SHP77 treated with DMSO at 0.1 percent for 48 hours (cell line): Measurements from ENCODE around the gene MALRD1.
A peak's percentile ranks its signal among the peaks of the same experiment; 100 is the strongest.

Experiments used
- DNase-seq: peaks from one replicate; lab custom pipeline; 2025; lab: John Stamatoyannopoulos, UW

MALRD1 gene

DNA sequence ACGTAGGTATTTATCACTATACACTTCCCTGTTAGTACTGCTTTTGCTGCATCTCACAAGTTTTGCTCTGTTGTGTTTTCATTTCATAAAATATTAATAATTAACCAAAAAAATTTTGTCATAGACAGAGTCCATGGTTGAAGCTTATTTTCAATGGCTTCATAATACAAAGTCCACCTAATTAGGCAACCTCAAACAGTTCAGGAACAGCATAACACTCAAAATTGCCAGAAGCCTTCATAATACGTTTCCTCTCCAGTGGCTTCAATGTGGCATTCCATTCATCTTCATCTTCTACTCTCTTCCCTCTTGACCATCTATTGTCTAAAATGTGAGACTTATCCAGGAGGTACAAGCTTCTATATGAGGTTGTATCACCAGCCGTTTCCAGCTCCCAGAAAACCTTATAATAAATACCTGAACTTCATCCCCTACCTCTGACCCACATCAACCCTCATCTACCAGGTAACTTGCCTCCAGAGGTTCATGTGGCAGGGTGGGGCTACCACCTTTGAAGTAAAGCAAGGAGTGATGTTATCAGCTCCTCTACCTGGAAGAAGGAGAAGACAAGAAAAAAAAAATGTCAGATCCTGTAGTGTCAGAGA is 337.3 kb downstream of the MALRD1 start:
- no peak for DNase-seq

DNA sequence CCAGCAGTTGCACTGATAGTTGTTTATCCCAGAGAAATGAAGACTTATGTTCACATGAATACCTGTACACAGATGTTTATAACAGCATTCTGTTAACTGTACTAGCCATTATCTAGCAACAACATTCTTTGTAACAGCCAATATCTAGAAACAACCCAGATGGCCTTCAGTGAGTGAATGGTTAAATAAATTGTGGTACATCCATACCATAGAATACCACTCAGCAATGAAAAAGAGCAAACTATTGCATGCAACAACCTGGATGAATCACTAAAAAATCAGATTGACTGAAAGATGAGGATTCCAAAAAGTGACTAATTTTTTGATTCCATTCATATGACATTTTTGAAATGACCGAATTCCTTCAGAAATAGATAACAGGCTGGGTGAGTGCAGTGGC is 360.3 kb downstream of the MALRD1 start:
- DNase-seq: no peak

DNA sequence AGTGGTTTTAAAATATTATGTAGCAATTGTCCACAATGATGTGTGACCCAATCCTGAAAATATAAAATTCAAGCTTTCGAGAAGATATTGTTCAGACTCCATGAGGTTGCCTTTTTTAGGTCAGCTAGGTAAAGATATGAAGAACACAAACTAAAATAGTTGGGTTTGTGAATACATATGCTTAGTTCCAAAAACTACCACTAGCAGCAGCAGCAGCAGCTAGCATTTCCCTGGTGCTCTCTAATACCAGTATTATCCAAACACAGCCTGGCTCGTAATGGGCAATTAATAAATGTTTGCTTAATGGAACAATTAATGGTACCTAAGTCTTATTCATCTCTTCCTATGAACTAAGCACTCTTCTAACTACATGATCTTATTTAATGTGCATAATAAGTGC is 362.5 kb downstream of the MALRD1 start:
- DNase-seq: no peak

DNA sequence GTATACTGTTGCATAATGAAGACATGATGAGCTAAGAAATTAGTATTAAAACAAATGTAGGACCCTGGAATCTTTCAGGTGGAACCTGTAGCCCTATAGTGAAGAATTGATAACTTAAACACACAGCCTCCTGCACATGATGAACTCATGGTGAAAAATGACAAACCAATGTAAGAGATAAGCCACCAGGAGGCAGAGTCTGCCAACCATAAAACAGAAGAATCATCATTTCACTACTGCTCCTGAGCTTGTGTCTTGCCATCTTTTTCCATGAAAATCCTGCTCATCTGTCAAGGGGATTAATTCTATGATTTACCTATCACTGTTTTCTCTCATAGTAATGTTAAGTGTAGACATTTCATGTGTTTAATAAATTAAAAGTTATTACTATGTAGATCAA is 363.9 kb downstream of the MALRD1 start:
- peak; percentile 8 for DNase-seq

DNA sequence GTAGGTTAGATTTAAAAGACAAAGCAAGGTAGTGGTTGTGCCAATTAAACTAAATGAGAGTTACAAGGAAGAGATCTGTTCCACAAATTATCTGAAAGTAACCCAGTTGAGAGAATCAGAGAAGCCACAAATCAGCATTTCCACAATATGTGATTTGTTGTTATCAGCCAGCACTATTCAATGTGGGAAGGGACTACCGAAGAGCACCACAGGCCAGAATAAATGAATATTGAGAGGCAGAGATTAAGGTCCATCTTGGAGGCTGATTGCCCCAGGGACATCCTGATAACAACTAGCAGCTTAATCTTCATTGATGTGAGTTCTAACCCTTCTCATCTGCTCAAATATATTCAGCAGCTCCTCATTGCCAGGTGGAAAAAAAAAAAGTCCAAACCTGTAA is 367.6 kb downstream of the MALRD1 start:
- DNase-seq: no peak

DNA sequence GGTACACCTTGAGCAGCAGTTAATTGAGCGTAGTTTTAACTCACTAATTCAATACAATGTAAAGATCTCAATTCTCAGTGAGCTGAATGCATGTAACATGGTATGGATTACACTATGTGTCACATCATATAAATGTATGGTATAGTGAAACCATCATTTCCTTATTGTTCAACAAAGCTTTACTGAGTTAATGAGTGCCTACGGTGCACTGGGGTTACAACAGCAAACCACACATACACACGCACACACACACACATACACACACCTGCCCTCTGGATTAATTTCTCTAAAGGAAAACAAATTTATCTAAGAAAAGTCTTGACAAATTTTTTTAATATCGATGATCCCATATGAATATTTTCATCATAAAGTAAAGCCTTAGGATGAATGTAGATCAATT is 369.1 kb downstream of the MALRD1 start:
- DNase-seq: no peak

DNA sequence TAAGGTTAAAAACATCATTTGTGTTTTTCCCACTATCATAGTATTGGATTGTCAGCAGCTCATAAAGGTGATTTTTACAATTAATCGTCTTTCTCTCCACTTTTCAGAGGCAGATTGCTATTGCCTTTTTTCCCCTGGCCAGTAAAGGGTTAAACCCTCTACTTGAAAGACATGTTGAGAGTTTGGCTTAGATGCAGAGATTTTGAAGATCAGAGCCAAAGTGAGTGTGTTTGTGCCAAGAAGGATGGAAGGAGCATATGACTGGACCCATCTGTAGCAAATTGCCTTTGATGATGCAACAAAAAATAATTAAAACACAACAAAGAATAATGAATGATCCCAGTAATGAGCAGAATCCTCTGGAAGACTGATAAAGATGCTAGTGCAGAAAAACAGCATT is 373.1 kb downstream of the MALRD1 start:
- no peak for DNase-seq

DNA sequence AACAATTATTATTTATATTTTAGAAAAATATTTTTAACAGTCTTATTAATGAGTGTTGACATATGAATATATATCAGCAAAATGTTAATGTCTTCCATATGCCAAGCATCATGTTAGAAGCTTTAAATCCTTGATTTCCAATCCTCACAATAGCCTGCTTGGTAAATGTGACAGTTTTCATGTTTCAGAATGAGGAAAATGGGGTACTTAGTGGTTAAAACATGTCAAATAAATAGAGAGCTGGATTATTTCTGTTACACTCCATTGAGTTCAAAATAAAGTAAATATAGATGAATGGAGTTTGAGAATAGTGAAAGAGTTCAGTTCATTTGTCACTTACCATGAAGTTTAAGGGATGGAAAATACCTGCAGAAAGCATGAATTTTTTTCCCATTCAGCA is 377.4 kb downstream of the MALRD1 start:
- DNase-seq: no peak

DNA sequence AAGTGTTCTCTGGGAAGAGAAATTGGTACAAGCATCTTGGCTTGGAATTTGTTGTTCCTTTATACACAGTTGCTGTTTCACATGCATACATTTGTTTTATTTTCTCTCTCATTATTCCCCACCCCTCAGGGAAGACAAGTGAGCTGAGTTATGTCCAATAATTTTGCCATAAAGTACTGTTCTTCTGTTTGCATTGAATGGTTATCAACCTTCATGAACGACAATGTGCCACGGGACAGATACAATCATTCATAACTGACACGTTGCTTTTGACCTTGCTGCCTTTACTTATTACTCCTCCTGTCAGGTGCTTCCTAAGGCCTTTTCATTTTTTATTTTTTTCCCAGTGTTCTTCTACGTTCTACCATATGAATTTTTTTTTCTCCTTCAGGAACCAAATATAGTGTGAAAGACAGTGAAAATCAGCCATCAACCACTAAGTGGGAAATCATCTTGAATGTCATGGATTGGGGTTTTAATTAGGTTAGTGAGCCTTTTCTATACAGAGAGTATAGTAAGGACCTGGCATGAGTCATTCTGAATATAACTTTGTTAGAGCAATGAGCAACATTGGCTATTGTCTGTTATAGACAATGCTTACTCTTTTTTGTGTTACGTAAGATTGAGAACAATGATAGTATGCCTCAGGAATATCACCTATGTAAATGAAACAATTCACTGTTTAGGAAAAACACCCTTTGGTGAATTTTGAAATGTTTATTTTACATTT is 383.2 kb downstream of the MALRD1 start:
- no peak for DNase-seq

DNA sequence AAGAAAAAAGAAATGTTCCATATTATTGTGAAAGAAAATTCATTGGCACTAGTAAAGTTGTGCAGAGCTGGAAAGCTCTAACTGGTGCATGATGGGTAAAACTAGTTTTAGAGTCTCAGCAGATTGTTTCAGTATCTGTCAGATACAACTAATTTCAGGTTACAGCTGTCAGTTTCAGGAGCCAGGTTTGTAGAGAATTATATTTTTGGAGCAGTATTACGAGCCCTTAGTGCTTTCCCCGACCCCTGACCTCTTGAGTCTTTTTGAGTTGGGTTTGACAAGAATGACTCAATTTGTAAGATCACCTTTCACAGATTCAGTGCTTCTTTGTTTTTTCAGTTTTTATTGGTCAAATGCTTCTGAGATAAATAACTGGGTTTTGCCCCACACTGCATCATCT is 401.3 kb downstream of the MALRD1 start:
- DNase-seq: no peak

DNA sequence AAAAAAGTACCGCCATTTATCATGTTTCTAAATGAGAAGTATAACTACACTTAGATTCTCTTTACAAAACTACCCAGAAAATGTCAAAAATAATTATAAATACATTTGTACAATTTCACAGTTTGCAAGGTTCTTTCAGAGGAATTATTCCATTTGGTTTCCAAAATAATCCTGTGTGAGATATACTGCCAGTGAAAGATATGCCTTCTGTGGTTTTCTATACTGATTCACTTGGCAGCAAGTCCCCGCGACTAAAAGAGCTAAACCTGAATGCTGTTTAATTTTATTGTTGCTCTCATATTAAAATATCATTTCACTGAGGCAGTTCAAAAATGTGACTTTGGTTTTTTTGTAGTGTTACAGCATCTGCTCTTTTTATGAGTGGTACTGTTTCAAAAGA is 402.8 kb downstream of the MALRD1 start:
- DNase-seq: no peak

DNA sequence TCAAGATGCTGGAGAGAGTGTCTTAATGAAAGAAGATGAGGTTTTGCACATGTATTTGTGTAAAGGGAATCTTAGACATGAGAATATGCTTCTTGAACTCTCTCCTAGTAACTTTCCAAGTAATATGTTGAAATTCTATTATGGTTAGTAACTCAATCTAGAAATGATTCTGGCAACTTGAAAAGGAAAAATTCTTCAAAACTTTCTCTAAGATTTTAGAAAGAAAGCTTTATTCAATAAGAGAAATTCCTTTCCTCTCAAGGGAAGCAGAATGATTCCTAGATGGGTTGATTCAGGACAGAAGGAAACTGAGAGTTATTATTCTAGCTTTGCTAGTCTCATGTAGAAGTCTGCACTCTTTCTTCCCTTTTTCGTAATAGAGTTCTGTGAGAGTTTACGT is 403.3 kb downstream of the MALRD1 start:
- DNase-seq: no peak

DNA sequence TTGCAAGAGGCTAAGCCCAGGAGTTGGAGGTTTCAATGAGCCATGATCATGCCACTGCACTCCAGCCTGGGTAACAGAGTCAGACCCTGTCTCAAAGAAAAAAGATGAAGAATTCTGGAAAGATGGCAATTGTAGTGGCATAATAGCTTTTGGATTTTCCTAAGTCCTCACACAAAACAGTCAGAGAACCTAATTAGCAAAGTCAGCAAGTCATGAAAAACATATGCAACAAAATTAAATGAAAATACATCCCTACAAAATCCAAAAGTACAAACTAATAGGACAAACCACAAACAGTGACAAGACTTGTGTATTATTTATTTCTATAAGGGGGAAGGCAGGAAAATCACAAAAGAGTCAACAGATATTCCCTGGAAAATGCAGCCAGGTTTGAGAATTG is 405.4 kb downstream of the MALRD1 start:
- no peak for DNase-seq

DNA sequence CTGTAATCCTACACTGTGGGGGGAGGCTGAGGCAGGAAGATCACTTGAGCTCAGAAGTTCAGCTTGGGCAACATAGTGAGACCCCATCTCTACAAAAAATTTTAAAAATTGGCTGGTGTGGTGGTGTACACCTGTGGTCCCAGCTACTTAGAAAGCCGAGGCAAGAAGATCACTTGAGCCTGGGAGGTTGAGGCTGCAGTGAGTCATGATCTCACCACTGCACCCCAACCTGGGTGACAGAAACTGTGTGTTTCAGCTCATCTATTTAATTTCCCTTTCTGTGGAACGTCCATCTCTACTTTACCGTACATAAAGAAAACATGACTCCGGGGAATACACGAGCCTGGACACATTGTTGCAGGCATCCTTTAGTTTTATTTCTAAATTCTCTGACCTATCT is 413.0 kb downstream of the MALRD1 start:
- DNase-seq: no peak

DNA sequence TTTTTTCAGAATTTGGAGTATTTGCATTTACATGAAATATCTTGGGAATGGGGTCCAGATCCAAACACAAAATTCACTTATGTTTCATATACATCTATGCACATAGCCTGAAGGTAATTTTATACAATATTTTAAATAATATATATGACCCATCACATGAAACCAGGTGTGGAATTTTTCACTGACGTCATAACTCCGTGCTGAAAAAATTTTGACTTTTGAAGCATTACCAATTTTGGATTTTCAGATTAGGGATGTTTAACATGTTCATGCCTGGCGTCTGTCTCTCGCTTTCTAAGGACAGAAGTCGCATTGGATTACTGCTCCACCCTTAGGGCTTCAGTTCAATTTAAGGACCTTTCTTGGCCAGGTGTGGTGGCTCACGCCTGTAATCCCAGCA is 418.1 kb downstream of the MALRD1 start:
- DNase-seq: no peak

DNA sequence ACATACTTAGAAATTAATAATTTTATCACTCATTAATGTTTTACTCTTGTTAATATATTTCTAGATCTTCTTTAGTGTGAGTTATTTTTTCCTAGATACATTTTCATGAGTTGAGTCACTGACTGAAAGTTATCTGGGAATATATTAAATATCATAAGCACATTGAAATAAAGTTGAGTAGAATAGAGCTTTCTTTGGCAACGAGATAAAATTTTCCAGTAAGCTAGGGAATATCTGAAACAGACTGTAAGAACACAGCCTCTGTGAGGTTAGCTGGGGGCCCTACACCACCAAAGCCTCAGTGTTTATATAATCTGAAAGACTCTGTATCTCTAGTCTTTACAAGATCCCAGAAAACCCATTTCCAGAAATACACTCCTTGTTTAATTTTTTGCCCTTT is 419.8 kb downstream of the MALRD1 start:
- DNase-seq: no peak

DNA sequence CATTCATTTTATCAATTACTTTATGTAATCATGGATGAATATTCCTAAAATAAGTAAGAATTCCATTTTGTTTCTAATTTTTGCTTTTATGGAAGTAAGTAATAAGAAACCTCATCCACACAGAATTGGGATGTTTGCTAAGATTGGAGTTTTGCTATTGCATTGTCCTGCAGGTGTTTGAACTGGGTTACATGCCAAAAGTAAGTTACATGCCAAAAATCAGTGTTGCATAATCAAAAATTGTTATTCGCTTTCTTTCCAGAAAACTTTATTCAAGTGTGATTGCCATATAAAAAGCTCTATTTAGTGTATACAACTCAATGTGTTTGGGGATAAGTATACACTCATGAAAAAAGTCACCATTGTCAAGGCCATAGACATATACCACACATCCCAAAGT is 420.9 kb downstream of the MALRD1 start:
- DNase-seq: no peak

DNA sequence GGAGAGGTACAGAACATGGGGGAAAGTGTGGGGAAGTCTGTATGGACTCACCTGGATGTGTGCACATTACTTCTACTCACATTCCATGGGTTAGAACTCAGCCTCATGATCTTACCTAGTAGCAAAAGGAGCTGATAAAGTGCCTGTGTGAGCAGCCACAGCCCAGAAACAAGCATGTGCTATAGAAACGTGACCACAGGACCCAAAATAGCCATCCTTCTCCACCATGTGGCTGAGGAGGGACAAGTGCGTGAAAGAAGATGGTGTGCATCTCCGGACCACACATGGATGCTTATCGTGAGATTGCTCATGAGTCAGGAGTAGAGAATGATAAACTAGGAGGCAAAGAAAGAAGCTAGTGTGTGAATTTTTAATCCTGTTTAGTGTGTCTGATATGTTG is 431.3 kb downstream of the MALRD1 start:
- no peak for DNase-seq

DNA sequence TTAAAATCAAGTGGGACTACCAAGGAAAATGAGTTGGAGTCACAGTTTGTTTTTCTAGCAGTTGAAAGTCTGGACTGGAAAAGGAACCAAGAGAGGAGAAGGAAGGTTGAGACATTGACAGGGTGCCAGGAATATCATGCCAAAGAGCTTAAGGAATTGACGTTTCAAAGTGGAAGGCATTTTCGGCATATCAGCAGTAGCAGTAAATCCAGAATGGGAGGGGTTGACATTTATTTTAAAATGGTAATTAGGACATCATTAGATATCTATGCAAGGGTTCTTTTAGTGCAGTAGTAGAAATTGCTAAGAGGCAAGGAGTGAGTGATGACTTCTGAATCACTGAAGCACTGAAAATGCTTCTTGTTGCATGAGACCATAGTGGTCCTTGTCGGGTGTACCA is 431.8 kb downstream of the MALRD1 start:
- DNase-seq: no peak

DNA sequence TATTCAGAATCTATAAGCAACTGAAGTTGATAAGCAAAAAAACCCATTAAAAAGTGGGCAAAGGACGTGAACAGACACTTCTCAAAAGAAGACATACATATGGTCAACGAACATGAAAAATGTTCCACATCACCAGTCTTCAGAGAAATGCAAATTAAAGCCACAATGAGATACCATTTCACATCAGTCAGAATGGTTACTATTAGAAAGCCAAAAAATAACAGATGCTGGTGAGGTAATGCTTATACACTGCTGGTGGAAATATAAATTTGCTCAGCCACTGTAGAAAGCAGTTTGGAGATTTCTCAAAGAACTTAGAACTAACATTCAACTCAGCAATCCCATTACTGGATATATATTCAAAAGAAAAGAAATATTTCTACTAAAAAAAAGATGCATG is 434.8 kb downstream of the MALRD1 start:
- DNase-seq: no peak

DNA sequence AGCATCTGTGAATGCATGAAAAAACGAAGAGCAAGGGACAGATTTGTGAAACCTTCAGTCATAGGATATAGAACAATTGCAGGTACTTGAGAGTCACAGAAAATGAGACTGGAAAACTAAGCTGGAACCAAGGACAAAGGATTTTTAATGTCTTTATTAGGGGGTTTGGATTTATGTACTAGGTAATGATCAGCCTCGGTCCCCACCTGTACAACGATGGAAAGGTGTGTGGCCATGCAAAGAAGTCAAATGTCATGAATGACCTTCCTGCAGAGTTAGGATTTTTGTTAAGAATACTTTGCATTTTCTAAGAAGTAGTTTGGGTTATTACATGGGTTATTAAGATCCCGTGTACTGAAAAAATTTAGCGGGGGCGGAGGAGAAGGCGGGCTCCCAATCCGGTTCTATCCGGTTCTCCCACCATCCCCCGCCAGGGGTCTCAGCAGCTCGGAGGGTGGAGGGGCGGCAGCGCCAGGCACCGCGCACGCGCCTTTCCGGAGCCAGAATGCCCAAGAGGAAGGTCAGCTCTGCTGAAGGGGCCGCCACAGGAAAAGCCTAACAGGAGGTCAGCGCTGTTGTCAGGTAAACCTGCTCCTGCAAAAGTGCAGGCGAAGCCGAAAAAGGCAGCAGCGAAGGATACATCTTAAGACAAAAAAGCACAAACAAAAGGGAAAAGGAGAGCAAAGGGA is 440.1 kb downstream of the MALRD1 start:
- no peak for DNase-seq

DNA sequence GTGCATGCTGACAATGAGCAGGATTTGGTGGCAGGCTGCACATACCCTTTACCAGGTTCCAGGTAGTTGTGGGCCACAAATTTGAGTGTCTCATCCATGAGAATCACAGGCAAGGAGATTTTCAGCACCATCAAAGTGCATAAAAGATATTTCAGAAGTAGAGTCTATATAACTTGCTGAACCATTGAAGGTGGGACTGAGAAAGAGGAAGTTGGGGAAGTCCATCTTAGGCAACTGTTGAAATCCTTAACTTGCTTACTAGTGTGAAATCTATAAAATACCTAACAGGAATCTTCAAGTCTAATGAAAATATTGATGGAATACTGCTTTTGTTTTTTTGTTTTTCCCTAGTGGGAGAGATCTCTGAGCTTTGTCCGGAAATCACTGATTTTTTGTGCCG is 442.6 kb downstream of the MALRD1 start:
- DNase-seq: no peak

DNA sequence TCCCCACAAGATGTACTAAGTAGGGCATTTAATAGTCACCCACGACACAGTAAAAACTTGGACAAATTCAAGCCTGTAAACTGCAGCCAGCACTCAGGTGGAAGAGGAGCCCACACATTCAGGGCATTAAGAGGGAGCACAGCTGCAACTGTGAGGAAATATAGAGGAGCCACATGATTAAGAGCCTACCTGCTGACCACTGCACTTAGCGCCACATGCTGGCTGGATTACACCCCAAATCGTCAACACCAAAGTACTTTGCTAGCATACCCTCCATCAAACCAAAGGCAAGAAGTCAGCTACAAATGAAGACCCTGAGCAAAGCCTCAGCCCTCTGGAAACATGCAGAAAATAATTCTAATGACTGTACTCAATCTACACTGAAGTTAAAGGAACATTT is 445.3 kb downstream of the MALRD1 start:
- no peak for DNase-seq

DNA sequence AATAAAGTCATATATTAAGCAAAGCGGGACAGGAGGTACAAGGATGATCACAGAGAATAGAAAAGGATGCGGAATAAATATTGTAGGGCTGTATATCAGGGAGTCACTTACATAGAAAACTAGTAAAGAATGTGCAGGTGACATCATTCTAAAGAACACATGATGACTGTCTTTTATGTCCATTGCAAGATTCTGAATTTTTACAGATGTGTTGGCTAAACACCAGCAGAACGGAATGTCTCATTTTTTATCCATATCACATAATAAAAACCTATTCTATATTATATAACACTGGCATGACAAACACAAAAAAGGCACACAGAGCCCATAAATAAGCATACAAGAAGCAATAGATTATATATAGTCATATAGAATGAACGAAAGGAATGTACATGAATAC is 448.4 kb downstream of the MALRD1 start:
- no peak for DNase-seq
